ENCODE measurements around the gene AOAH. TPM values are rescaled to one million over a fixed set of nuclear protein-coding genes. Genes with fewer than 3 reads are reported as not detected.

AOAH gene
- total RNA-seq, 1 experiment from 2014 or later, result not detected

GRCh38 chr7:36763132-36763816 lies 39.0 kb upstream of the AOAH start:
- H3K4me1 Mint-ChIP-seq (ENCODE audit: insufficient read depth, unreplicated experiment), result no peaks in the 10 kb centered on the region
- ChIA-PET POLR2A (interaction anchor here (0.8 kb wide), 1 partner anchor 22 kb away, joined by 3 read pairs; no protein-coding TSS in a partner anchor), CTCF (no interaction called here)
- H3K36me3 Mint-ChIP-seq (ENCODE audit: insufficient read depth, unreplicated experiment), result no peaks in the 10 kb centered on the region
- H3K9me3 Mint-ChIP-seq (ENCODE audit: unreplicated experiment), result no peaks in the 10 kb centered on the region
- no peak for TF ChIP-seq CTCF (IDR thresholded peaks at IDR 0.05; ENCODE audit: unreplicated experiment)
- no peak overlapping the region for H3K27ac Mint-ChIP-seq (ENCODE audit: low read depth, unreplicated experiment)
- H3K27me3 Mint-ChIP-seq (ENCODE audit: insufficient read depth, unreplicated experiment), result no peaks in the 10 kb centered on the region
- H3K4me3 Mint-ChIP-seq (ENCODE audit: unreplicated experiment), result no peak overlapping the region
- no TSS peak for BruUV-seq (replicated peaks)
- intact Hi-C loops (cut with micrococcal nuclease), result no loop called here
- no peak for DNase-seq (ENCODE audit: unreplicated experiment)

- ChIA-PET CTCF (no interaction called here), POLR2A (no interaction called here)
- intact Hi-C loops (cut with micrococcal nuclease), result no loop called here
- no peak for DNase-seq (ENCODE audit: unreplicated experiment)
- no peaks in the 10 kb centered on the region for H3K36me3 Mint-ChIP-seq (ENCODE audit: insufficient read depth, unreplicated experiment)
- no peak overlapping the region for H3K27ac Mint-ChIP-seq (ENCODE audit: low read depth, unreplicated experiment)
- no peaks in the 10 kb centered on the region for H3K9me3 Mint-ChIP-seq (ENCODE audit: unreplicated experiment)
- no peak overlapping the region for H3K4me3 Mint-ChIP-seq (ENCODE audit: unreplicated experiment)
- TF ChIP-seq CTCF (IDR thresholded peaks at IDR 0.05; ENCODE audit: unreplicated experiment), result no peak
- no peaks in the 10 kb centered on the region for H3K4me1 Mint-ChIP-seq (ENCODE audit: insufficient read depth, unreplicated experiment)
- no peaks in the 10 kb centered on the region for H3K27me3 Mint-ChIP-seq (ENCODE audit: insufficient read depth, unreplicated experiment)
- no TSS peak for BruUV-seq (replicated peaks)
Measured at GRCh38 chr7:36762394-36762793, 38.1 kb upstream of the AOAH start.

- Mint-ChIP-seq H3K4me3 (ENCODE audit: unreplicated experiment) (no peak overlapping the region), H3K4me1 (ENCODE audit: insufficient read depth, unreplicated experiment) (no peaks in the 10 kb centered on the region), H3K27ac (ENCODE audit: low read depth, unreplicated experiment) (no peak overlapping the region), H3K36me3 (ENCODE audit: insufficient read depth, unreplicated experiment) (no peaks in the 10 kb centered on the region), H3K9me3 (ENCODE audit: unreplicated experiment) (no peaks in the 10 kb centered on the region), H3K27me3 (ENCODE audit: insufficient read depth, unreplicated experiment) (no peaks in the 10 kb centered on the region)
- BruUV-seq (replicated peaks), result no TSS peak
- ChIA-PET POLR2A (no interaction called here), CTCF (no interaction called here)
- no peak for TF ChIP-seq CTCF (IDR thresholded peaks at IDR 0.05; ENCODE audit: unreplicated experiment)
- intact Hi-C loops (cut with micrococcal nuclease), result no loop called here
- no peak for DNase-seq (ENCODE audit: unreplicated experiment)
Measured at GRCh38 chr7:36761835-36762234, 37.5 kb upstream of the AOAH start.

- ChIA-PET CTCF (no interaction called here), POLR2A (no interaction called here)
- no peak for DNase-seq (ENCODE audit: unreplicated experiment)
- H3K27me3 Mint-ChIP-seq (ENCODE audit: insufficient read depth, unreplicated experiment), result no peaks in the 10 kb centered on the region
- no TSS peak for BruUV-seq (replicated peaks)
- no peaks in the 10 kb centered on the region for H3K36me3 Mint-ChIP-seq (ENCODE audit: insufficient read depth, unreplicated experiment)
- H3K27ac Mint-ChIP-seq (ENCODE audit: low read depth, unreplicated experiment), result no peak overlapping the region
- intact Hi-C loops (cut with micrococcal nuclease), result no loop called here
- no peak overlapping the region for H3K4me3 Mint-ChIP-seq (ENCODE audit: unreplicated experiment)
- no peaks in the 10 kb centered on the region for H3K4me1 Mint-ChIP-seq (ENCODE audit: insufficient read depth, unreplicated experiment)
- TF ChIP-seq CTCF (IDR thresholded peaks at IDR 0.05; ENCODE audit: unreplicated experiment), result no peak
- H3K9me3 Mint-ChIP-seq (ENCODE audit: unreplicated experiment), result no peaks in the 10 kb centered on the region
Measured at GRCh38 chr7:36760856-36761762, 36.8 kb upstream of the AOAH start.
